Pulmonary artery endothelial cell (primary cell): ENCODE measurements around the gene SIPA1L2. TPM values are rescaled to one million over a fixed set of nuclear protein-coding genes. Genes with fewer than 3 reads are reported as not detected.
"Not testable (repeated sequence)": the region's sequence is repeated elsewhere in the genome, so short reads cannot be mapped to it uniquely, and the experiment has no call there.

ENCODE experiments used
- DNase-seq: peaks from one replicate; pipeline ENCODE4 v3.0.0-alpha.2; 2011; ENCODE audit warnings: low read depth, low spot score
- total RNA-seq: library from RNA; depleted of rRNA; stranded (reverse); fragments of >200 nt; gene quantifications from 2 replicates; pipeline ENCODE4 v1.2.3, GENCODE V29; 2014

Gene SIPA1L2
- total RNA-seq, 1 donor from 2014 or later = 20.6 TPM

GRCh38 chr1:232617237-232617636 is 12.7 kb downstream of the SIPA1L2 start:
- no peak for DNase-seq

- DNase-seq = no peak
These were observed 14.6 kb downstream of the SIPA1L2 start for GRCh38 chr1:232615306-232615800.

GRCh38 chr1:232614811-232615210 is 15.1 kb downstream of the SIPA1L2 start:
- DNase-seq = no peak

- DNase-seq = no peak
These were observed 16.1 kb downstream of the SIPA1L2 start for GRCh38 chr1:232613752-232614381.

GRCh38 chr1:232612836-232613235 is 17.1 kb downstream of the SIPA1L2 start:
- DNase-seq = not testable (repeated sequence)

- no peak for DNase-seq
These were observed 18.1 kb downstream of the SIPA1L2 start for GRCh38 chr1:232611834-232612233.

GRCh38 chr1:232610902-232611745 is 18.8 kb downstream of the SIPA1L2 start:
- DNase-seq = not testable (repeated sequence)

GRCh38 chr1:232610192-232610901 is 19.6 kb downstream of the SIPA1L2 start:
- no peak for DNase-seq

GRCh38 chr1:232608427-232608826 is 21.5 kb downstream of the SIPA1L2 start:
- DNase-seq = no peak

- DNase-seq = no peak
These were observed 27.3 kb downstream of the SIPA1L2 start for GRCh38 chr1:232602622-232603021.

- no peak for DNase-seq
These were observed 29.3 kb downstream of the SIPA1L2 start for GRCh38 chr1:232600424-232601258.

GRCh38 chr1:232599178-232600041 is 30.5 kb downstream of the SIPA1L2 start:
- no peak for DNase-seq

GRCh38 chr1:232598837-232599177 is 31.1 kb downstream of the SIPA1L2 start:
- DNase-seq = no peak

GRCh38 chr1:232598133-232598532 is 31.8 kb downstream of the SIPA1L2 start:
- no peak for DNase-seq

- DNase-seq = no peak
These were observed 32.2 kb downstream of the SIPA1L2 start for GRCh38 chr1:232597721-232598120.

- DNase-seq = no peak
These were observed 33.1 kb downstream of the SIPA1L2 start for GRCh38 chr1:232596666-232597303.

GRCh38 chr1:232594768-232595698 is 34.9 kb downstream of the SIPA1L2 start:
- DNase-seq = no peak

- no peak for DNase-seq
These were observed 36.0 kb downstream of the SIPA1L2 start for GRCh38 chr1:232593717-232594502.
